A549 (cell line): ENCODE results near the gene PRR11.

Source experiments
- CTCF ChIP-seq: fragments of >200 bp; sonication (Bioruptor Twin); formaldehyde crosslinking; IDR thresholded peaks from 3 replicates; pipeline ENCODE4 v1.5.1; 2016
- REST ChIP-seq: fragments of 200-600 bp; sonication (generic); IDR thresholded peaks from 2 replicates; pipeline ENCODE4 v1.6.1; 2016; ENCODE audit warnings: antibody characterized with exemption, mild to moderate bottlenecking, moderate library complexity
- ZSCAN20 ChIP-seq: fragments of 250-450 bp; sonication (Bioruptor Pico); IDR thresholded peaks from 2 replicates; pipeline ENCODE4 v1.8.0; 2022; ENCODE audit warnings: mild to moderate bottlenecking, moderate library complexity

GRCh38 chr17:59139939-59140338, 15.6 kb upstream of the PRR11 start:
- TF ChIP-seq ZSCAN20 (CRISPR knock-in tag) (no peak), REST (no peak), CTCF (no peak)
